ENCODE measurements around the gene AUP1. TPM values are rescaled to one million over a fixed set of nuclear protein-coding genes. Genes with fewer than 3 reads are reported as not detected.

AUP1 gene
- total and polyA plus RNA-seq, 2 of the 4 experiments (the other 2 are of a cell fraction), result 47.5 to 100.0 TPM

GRCh38 chr2:74526649-74527230 lies 2.8 kb downstream of the AUP1 start:
- Histone ChIP-seq H2AFZ (replicated peaks; ENCODE audit: low read length, poor library complexity) (no peak overlapping the region), H3K36me3 (ENCODE audit: control insufficient read depth, insufficient read depth, low read length) (peaks cover 27% of the 10 kb centered on the region), H3K27ac (ENCODE audit: insufficient read depth, low read length) (no peak overlapping the region), H2BK20ac (ENCODE audit: low read depth, low read length) (no peak overlapping the region), H3K18ac (ENCODE audit: low read depth, low read length) (no peak overlapping the region), H2AK9ac (replicated peaks; ENCODE audit: low read depth, low read length, poor library complexity) (peak overlapping the region; percentile 71), H2BK120ac (ENCODE audit: low read depth, low read length) (no peak overlapping the region), H2BK5ac (ENCODE audit: low read depth, low read length, poor library complexity, severe bottlenecking) (no peak overlapping the region), H3K4ac (ENCODE audit: low read depth, low read length) (no peak overlapping the region), H3K4me2 (ENCODE audit: low read depth, low read length) (no peak overlapping the region), H3K4me1 (ENCODE audit: control insufficient read depth, insufficient read depth, low read length) (peaks cover 12% of the 10 kb centered on the region), H2AK5ac (ENCODE audit: low read depth, low read length) (no peak overlapping the region), H4K5ac (ENCODE audit: low read depth, low read length) (no peak overlapping the region), H3K4me3 (ENCODE audit: insufficient read depth, low read depth, low read length) (no peak overlapping the region), H3K56ac (ENCODE audit: extremely low read depth, insufficient read depth, low read length) (no peak overlapping the region), H3K79me1 (ENCODE audit: low read depth in 1 of 2, low read length in 2 of 2) (peaks cover 30 to 50% of the 10 kb centered on the region in 2 experiments), H3K27me3 (ENCODE audit: control insufficient read depth, insufficient read depth, low read length) (peaks cover 12% of the 10 kb centered on the region), H3K14ac (replicated peaks; ENCODE audit: low read depth, low read length) (no peak overlapping the region), H2BK15ac (ENCODE audit: low read depth, low read length) (no peak overlapping the region), H4K8ac (ENCODE audit: low read depth in 2 of 2, low read length in 2 of 2) (no peak overlapping the region), H3K9me3 (ENCODE audit: control insufficient read depth, insufficient read depth, low read length) (no peaks in the 10 kb centered on the region), H4K91ac (ENCODE audit: insufficient read depth, low read depth, low read length) (no peak overlapping the region), H4K20me1 (ENCODE audit: insufficient read depth, low read length) (peaks cover 13% of the 10 kb centered on the region), H3K23ac (ENCODE audit: low read depth, low read length) (no peak overlapping the region), H3K9ac (ENCODE audit: low read depth, low read length) (no peak overlapping the region), H3K9me1 (ENCODE audit: insufficient read depth, low read length) (peaks cover 19% of the 10 kb centered on the region)
- BruUV-seq (replicated peaks), result no TSS peak
- no peak for TF ChIP-seq RAD21 (IDR thresholded peaks at IDR 0.05; ENCODE audit: low read length)
- no peak for TF ChIP-seq NFE2L2 (IDR thresholded peaks at IDR 0.05; ENCODE audit: low read depth, low read length)
- TF ChIP-seq FOS (IDR thresholded peaks at IDR 0.05; ENCODE audit: low read depth, low read length), result no peak
- in situ Hi-C loops (cut with MboI; ENCODE audit: low sequenced_read_pairs) (no loop called here), dilution Hi-C loops (cut with HindIII; ENCODE audit: low sequenced_read_pairs, unreplicated experiment) (no loop called here), intact Hi-C loops (cut with micrococcal nuclease) (no loop called here)
- ChIA-PET CTCF (no interaction called here), POLR2A (ENCODE audit: unreplicated experiment) (interaction anchor here (0.6 kb wide), 1 partner anchor 523 kb away, joined by 3 read pairs; no protein-coding TSS in a partner anchor)
- DNase-seq (no peak), ATAC-seq (ENCODE audit: low read depth) (no peak)
- 100% methylated on average over 2 of the region's 11 CpGs; no CpG with 5 or more reads in 1 of the 2 experiments for WGBS, 2 experiments (ENCODE audit: extremely low coverage in 2 of 2, insufficient read length in 1 of 2)

Data from IMR-90 (cell line).